ENCODE measurements around the gene ADD3.
"Not testable (repeated sequence)": the region's sequence is repeated elsewhere in the genome, so short reads cannot be mapped to it uniquely, and the experiment has no call there.

Gene ADD3

DNA sequence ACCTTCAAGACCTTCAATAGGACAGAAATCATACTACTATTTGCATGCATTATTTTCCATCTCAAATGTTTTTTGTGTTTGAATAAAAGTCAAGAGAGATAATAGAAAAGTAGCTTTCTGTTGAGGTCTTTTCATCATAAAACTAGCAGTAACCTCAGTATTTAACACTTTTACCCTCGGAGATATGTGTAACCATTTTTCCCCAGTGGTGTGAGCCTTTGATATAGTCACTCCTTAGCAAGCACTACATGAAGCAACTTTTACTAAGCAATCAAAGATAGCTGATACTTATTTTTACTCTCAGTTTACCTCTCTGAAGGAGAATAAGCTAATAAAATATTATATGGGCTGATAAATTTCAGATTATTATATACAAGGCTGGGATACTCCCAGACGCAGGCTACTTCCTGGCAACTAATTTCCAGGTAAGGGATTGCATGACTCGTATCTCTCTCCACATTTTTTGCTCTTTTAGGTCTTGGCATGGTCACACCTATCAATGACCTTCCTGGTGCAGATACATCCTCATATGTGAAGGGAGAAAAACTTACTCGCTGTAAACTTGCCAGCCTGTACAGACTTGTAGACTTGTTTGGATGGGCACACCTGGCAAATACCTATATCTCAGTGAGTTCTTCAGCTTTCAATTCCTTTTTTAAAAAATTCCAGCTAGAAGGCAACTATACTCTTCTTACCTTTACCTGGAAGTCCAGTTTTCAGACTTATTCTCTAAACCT lies 108.2 kb downstream of the ADD3 start:
- DNase-seq, result no peak

DNA sequence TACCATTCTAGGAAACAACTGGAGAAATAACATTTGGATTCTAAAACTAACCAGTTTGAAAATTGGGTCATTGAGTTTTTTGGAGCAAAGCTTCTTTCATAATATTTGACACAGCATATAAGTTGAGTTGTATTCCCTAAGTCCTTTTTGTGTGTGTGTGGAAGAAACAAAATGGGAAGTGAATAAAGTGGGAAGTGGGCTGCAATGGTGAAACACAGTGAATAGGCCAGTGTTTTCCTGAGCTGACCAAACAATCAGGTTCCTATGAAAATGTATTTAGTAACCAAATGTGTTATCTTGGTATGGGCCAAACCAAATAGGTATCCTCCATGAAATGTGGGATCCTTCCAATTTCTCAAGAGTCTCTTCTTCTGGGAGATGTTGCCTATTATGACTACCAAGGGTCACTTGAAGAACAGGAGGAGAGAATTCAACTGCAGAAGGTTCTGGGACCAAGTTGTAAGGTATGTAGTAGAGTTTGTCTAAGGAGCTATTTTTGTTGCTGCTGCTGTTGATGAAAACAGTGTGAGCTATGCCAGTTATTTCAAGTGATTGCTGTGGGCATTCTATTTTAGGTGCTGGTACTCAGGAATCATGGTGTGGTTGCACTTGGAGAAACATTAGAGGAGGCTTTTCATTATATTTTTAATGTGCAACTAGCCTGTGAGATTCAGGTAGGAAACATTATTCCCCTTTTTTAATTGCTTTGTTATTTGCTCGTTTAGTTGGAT lies 111.3 kb downstream of the ADD3 start:
- DNase-seq, result no peak

DNA sequence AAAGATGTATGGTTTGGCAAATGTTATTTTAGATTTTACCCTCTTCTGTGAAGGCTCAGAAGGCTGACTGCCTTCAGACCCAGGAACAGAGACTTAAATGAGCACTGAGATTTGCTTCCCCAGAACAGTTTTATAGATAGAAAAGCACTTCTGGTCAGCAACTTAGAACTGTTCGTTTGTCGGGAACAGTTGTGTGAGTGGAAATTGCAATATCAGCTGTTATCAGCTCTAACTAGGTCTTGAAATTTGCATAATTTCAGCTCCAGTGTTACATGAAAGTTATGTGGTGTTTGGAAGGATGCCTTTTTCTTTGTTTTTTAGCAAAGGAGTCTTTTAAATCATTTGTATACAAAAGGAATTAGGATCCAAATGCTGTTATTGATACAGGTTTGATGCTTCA lies 115.8 kb downstream of the ADD3 start:
- no peak for DNase-seq

DNA sequence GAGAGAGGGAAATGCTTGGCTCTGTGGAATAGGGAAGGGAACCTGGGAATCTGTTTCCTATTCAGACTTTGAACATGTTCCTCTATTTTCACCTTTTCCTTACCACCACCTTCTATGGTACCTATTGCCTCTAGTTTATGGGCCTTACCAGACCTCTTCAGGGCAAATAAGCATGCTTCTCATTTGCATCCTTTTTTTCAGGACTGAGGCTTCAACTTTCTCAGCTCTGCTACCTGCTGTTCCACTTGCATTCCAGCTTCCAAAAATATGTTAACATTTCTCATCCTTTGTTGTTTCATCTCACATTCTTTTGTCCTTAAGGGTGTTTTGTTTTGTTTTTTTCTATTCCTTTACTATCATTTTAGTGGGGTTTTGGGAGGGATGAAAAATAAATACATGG lies 121.7 kb downstream of the ADD3 start:
- DNase-seq, result no peak

DNA sequence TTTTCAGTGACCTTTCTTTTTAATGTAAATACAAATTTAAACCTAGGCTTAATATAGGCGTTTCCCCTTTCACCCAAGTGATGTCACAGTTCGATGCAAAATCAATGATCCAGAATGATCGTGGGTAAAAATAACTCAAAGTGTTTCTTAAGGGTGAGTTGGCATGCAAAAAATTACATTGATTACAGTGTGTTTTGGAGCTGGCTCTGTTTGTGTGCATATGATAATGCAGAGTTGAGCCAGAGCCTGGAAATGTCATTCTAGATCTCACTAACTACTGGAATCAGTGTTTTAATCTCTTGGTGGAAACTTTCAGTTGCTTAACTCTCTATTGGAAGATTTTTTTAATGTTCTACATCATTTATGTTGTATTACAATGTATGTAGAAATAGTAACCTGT lies 127.1 kb downstream of the ADD3 start:
- no peak for DNase-seq

DNA sequence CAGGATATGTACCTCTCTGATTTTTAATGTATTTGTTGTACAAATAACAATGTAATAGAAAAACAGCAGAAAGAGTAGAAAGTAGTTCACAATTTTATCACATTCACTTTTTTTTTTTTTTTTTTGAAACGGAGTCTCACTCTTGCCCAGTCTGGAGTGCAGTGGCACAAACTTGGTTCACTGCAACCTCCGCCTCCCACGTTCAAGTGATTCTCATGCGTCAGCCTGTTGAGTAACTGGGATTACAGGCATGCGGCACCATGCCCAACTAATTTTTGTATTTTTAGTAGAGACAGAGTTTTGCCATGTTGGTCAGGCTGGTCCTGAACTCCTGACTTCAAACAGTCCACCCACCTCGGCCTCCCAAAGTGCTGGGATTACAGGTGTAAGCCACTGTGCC lies 128.1 kb downstream of the ADD3 start:
- DNase-seq, result not testable (repeated sequence)

DNA sequence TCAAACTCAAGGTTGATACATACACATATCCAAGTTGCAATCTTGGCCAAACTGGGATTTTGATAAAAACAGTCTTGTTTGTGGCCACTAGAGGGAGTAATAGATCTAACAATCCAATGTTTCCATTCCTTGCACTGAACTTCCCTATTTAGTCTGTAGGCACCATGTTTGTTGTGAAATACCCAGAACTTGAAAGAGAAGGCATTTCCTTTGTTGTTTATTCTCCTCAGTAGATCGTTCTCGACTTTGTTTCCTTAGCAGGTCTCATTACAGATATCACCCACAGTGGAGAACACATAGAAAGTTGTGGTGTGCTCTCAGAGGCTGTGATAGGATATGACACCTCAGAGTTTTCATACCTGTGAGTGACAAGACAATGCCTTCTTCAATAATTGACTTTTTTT lies 129.4 kb downstream of the ADD3 start:
- DNase-seq, result peak; percentile 78

DNA sequence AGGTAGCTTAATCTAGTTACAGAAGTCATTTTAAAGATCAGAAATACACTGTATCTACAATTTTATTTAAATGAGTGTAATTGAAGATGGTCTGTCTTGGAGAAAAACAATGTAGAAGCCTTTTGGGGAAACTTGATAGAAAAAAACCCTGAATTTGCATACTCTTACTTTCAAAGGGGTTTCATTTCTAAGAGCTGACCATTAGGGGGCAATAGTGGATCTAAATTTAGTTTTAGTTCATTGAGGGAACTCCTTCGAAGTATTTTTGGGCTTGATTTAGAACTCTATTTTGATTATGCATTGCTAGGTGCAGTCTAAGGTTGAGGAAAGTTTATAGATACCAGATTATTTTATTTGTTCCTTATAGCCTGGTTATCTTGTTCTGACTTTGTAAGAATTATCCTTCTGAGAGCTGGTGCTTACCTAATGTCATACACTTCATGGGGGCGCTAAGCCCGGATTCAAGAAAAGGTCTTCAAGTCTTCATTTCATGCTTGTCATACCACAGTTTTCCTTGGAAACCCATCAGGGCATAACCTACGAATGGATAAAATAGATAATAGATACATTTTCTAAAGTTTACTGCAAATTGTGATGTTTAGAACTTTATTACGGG lies 130.5 kb downstream of the ADD3 start:
- peak; percentile 53 for DNase-seq

DNA sequence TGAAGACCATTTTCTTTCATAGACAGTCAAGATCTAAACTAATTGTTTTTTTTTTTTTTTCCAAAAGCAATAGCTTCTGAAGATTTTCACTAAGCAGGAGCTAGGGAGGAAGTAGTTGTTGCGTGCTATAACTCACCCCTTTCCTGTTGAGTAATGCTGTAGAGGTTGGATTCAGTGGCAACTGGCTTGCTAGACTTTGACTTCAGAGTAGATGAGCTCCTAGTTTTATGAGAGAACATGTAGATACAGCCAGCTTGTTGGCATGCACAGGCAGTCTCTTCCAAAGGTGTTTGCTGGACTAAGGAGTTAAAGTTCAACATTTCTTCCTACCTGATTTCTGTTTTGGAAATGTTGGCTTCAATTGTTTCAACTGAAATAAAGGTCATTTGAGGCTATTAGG lies 133.4 kb downstream of the ADD3 start:
- peak; percentile 68 for DNase-seq

DNA sequence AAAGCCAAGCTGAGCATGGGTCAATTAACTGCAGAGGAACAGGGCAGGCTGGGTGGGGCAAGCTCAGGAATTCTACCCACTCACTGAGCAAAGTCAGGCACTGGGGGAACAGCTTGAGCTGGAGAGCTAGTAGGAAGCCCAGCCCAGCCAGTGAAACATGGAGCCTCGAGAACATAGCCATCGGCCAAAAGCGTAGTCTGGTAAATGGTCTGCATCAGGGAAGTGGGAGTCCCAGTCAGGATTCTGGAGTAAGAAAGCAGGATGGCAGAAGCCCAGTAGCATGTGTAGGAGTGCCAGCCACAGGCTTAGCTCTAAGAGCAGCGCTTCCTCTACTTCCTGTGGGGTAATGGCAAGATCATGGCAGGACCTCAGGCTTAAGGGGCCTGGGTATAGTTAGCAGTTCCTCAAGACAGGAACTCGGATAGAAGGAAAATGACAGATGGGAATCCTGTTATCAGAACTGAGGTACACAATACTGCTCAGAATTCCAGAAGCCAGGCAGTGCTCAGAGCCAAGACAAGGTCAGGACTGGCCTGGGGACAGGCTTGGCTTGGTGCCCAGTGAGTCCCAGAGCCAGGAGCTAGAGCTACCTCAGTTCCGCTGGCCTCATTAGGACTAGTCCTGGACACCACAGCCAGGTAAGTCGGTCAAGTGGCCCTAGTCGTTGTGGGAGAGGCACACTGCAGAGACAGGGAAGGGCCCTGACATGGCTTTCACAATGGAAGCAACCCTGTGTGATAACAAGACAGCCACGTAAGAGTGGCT lies 134.3 kb downstream of the ADD3 start:
- no peak for DNase-seq

DNA sequence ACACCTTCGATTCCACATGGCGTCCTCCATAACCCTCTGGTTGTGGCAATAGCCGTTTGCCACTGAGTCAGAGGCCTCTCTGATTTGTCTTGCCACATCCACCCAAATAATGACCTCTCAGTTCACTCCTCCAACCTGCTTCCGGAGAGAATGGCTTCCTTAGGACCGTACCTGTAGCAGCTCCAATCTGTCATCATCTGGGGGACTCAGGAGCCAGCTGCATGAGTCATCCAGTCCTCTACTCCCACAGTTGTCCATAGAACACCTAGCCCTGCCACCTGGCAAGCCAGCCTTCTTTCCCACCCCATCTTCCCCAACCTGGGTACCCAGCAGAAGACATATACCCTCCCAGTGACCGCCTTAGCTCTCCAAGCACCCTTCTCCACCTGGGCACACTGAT lies 135.2 kb downstream of the ADD3 start:
- DNase-seq, result no peak

DNA sequence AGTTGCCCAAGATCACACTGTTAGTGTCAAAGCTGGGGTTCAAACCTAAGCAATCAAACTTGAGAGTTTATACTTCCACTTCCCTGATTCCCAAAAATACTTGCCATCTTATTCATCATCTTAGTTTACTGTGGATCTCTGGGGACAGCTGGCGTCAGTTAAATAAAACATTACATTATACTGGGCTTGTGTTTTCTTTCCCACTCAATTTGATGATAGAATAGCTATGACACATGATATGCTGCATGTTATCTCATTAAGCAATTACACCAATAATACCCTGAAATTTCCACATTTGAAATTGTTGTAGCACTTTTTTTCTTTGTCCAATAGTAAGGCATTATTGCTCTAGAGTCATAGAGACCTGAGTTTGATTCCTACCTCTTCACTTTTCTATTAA lies 136.7 kb downstream of the ADD3 start:
- no peak for DNase-seq

DNA sequence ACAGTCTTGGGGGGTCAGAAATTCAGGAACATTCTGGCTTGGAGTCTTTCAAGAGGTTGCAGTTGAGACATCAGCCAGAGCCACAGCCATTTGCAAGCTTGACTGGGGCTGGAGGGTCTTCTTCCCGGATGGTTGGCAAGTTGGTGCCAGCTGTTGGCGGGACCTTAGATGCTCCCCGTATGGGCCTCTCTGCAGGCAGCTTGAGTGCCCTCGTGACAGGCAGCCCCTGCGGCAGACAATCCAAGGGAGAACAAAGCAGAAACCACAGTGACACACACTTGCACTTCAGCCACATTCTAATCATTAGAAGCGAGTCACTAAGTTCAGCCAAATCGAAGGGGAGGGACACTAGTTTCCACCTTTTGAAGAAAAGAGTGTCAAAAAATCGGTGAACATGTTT lies 140.2 kb downstream of the ADD3 start:
- no peak for DNase-seq

DNA sequence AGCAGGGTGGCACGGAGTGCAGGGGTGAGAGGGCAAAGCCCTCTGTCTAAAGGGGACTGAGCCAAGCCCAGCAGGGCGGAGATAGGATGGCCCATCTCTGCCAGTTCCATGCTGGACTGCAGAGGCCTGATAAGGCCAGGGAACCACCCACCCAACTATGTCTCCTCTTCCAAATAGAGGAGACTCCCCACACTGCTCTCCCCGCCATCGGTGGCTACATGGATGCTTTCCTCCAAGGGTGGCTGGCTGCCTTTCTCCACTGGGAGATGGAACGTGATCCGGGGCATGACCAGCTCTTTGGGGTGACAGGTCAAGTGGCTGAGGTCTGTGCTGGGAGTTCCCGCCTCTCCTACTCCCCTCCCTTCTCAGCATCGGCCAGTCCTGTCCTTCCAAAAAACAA lies 141.5 kb downstream of the ADD3 start:
- DNase-seq, result no peak

DNA sequence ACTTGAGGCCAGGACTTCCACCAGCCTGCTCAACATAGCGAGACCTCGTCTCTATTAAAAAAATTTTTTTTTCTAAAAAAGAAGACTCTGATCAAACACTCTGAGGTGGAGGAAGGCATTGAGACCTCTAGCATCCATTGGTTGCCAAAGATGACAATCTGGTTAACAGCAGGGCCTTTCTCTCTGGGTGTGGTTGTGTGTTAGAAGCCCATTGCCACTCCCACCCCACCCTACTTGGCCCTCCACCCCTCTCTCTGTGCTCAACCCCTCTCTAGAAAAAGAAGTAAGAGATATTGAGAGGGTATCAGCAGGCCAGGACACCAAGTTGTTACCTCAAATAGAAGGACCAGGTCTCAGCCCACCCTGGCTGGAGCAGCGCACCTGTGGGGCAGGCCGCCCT lies 142.3 kb downstream of the ADD3 start:
- DNase-seq, result no peak

DNA sequence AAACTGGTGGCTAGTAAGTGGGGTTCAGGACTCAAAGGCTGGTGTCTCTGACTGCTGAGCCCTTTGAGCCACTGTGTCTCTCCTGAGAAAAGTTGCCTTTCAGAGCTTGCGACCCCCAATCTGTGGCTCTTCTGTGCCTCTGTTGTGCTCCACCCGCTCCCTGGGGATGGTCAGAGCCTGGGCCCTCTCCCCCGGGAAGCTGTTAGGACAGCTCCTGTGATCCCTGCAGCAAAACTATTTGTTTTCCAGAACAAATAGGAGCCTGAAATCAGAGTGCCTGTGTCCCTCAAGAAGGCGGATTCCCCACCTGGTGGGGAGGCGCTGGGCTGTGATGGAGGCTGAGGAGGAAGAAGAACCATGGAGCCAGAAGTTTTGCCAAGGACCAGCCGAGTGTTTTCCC lies 143.2 kb downstream of the ADD3 start:
- DNase-seq, result no peak

DNA sequence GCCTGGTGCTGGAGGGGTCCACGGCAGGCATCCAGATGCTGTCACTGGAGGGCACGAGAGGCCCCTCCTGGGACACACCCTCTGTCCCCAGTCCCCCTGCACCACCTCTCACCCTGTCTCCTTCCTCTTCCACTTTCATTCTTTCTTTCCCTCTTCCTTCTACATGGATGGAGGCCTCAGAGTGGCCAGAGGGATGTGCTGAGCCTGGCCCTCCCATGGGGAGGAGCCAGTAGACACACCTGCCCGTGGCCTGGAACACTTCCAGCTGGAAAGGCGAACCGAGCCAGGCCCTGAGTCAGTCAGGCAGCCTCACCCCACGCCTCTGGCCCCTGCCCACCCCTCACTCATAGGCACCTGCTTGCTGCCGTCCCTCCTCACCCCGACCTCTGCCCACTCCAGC lies 143.7 kb downstream of the ADD3 start:
- no peak for DNase-seq

DNA sequence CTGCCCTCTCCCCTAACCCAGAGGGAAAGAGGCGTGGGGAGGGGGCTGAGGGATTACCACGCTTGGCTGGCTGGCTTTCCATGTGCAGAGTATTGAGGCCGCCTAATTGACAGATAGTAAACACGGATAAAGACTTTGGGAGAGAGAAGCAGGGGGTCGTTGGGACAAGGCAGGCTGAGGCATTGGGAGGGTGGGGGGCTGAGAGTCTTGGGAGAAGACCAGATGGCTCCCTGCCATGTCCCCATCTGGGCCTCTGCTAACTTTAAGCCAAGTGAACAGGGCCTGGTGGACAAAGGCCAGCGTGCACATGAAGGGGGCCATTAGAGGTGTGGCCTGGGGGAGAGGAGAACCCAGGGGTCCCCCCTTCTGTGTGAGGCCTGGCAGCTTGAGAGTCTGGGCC lies 144.2 kb downstream of the ADD3 start:
- no peak for DNase-seq

DNA sequence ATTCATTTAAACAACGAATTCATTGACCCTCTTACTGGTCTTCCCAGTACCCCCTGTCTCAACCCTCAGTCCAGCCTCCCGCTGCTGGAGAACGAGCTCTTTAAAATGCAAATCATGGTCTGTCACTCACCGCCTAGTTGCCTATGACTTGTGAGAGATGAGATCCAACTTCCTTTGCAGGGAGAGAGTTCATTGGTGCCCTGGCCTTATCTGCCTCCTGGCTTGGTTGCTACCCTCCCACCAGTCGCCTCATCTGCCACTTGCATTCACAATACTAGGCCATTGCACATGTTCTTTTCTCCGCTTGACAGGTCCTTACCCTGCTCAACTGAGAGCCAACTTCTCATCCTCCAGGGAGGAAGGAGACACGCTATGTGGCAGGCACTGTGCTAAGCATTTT lies 145.6 kb downstream of the ADD3 start:
- DNase-seq, result no peak

DNA sequence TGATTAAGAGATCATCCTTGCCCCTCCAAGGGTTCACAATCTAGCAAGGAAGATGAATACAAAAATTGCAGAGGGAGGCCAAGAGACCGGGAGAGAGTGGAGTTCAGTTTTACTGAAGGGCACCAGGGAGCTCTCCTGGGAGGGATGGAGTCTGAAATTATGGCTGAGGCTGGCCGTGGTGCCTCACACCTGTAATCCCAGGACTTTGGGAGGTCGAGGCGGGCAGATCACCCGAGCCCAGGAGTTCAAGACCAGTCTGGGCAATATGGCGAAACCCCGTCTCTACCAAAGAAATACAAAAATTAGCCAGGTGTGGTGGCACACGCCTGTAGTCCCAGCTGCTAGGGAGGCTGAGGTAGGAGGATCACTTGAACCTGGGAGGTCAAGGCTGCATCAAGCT lies 148.3 kb downstream of the ADD3 start:
- no peak for DNase-seq

DNA sequence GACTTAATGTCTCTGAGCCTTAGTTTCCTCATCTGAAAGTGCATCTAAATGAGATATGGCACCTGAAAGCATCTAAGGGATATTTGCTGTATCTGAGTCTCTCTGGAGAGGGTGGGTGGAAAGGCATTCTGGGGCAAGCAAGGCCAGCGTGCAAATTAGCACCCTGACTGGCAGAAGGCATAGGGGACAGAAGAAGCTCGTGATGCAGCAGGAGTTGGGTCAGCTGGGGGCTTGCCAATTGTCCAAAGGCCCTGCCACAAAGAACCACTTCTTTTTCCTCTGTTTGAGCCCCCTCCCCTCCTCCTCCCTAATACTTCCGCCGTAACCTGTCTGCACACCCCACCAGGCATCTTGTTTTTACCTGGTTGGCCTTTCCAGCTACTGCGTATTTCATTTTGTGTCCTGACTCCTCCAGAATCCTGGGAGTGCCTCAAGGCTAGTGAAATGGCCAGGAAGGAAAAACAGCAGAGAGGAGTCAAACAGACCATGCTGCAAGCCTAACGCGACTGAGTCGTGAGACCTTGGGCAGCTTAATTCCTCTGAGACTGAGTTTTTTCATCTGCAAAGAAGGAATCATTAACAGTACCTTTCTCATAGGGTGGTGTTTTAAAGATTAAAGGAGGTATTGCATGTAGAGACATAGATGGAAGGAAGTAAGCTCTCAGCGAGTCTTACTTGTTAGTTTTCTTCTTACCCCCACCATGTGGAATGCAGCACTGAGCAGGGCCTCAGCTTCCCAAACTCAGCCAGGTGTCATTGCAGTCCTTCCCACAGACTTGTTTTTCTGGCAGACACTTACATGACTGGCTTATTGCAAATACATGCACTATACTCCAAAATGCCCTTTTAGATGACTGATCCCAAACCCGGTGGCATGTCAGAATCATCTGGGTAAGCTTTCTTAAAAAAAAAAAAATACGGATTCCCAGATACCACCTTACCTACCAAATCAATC lies 150.5 kb downstream of the ADD3 start:
- DNase-seq, result no peak

DNA sequence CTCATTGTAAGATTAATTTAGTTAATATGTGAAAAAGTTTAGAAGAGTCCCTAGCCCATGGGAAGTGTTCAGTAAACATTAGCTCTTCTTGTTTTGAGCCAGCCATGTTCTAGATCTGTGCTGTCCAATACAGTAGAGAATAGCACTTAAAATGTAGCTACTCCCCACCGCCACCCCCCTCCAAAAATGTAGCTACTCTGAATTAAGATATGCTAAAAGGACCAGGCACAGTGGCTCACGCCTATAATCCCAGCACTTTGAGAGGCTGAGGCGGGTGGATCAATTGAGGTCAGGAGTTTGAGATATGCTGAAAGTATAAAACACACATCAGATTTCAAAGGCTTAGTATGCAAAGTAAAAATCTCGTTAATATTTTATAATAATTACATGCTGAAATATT lies 152.3 kb downstream of the ADD3 start:
- DNase-seq, result no peak
